Hindlimb muscle (tissue), 1 donor: ENCODE results near the gene NLN. TPM values are rescaled to one million over a fixed set of nuclear protein-coding genes. Genes with fewer than 3 reads are reported as not detected.

Source experiments
- DNase-seq: peaks from one replicate; pipeline ENCODE4 v3.0.0-alpha.2; 2013
- polyA plus RNA-seq: library from polyadenylated mRNA; unstranded; fragments of 120-200 nt; gene quantifications from one replicate; pipeline ENCODE4 v1.2.1, GENCODE V29; 2013; ENCODE audit not compliant: insufficient read length

NLN gene
- polyA plus RNA-seq, 1 donor, result 20.2 TPM

DNA sequence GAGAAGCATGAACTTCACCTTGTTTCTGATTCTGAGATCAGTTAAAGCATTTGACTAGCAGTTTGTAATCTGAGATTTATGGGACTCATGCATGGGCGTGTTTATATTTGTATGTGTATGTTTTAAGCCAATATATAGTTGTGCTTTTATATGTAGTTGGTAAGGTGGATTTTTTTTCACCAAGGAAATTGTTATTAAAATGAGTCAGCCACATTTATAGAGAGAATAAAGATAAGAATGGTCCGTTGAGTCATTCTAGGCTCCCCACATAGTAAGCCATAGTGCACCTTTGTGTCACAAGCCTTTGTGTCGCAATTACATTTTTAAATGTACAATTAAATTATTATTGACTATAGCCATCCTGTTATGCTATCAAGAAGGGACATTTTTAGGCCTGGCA is 89.0 kb downstream of the NLN start:
- no peak for DNase-seq

GRCh38 chr5:65811885-65812284 is 89.9 kb downstream of the NLN start:
- DNase-seq, result no peak

GRCh38 chr5:65812648-65813047 is 90.6 kb downstream of the NLN start:
- no peak for DNase-seq

DNA sequence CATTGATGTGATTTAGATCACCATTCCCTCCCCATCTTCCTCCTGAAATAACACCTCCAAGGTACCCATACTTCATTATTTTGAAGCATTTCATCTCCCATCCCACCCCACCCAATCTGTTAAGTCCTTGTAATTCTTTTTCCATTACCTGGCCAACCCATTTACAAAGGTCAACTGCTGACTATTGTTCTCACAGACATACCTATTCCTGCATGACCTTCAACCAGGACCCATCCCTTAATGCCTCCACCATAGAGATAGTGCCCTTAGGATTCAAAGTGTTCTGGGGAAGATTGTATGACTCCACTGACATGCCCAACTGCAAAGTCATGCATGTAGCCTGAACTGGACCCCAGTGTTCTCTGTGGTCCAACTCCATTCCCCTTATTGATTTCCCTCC is 91.2 kb downstream of the NLN start:
- no peak for DNase-seq

DNA sequence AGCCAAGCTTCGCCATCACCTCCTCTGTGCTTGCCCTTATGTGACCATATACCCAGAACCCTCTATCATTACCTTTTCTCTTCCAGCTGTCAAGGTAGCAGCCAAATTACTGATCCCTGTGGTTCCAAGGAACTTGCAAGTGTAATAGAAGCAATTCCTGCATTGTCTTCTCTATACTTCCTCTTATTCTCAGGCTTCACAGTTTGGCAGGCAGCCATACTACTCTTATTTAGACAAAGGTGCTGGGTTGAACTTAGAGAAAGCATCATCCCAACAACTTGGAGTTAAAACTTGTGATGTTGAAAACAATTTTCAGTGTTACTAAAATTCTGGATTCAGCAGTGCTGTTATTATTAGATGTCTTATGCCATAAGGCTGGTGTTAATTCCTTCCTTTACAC is 93.2 kb downstream of the NLN start:
- DNase-seq, result no peak

DNA sequence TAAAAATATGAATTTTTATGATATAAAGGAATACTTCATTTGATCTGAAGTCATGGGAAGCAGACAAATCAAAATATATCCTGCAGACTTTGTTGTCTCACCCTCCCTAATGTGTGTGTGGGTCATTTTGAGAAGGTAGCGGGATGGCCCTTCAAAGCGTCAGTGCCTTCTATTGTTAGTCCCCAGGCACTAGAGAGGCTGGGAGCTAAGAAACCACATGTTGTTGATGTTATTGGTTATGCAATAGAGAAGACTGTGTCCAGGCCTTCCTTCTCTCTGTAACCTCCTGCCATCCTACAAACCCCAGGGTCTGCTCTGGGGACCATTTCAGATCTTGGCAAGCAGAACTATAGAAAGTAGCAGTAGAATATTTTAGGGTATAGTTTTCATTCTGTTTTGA is 94.7 kb downstream of the NLN start:
- no peak for DNase-seq

DNA sequence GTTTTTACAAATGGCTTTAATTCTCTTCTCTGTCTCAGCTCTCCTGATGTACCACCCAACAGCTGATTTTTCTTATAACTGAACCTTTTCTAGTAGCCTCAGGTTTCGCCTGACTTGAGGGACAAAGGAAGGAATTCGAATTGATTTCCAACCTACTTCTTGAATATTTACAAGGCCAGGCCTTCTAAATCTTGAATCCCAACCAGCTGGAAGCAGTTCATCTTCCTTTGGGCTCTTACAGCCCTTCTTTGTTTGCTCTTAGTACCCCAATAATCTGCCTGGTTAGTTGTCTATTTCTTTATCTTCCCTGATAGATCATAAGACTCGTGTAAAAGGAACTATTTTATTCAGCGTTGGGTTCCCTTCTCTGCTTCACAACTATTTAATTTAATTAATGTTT is 95.9 kb downstream of the NLN start:
- no peak for DNase-seq

DNA sequence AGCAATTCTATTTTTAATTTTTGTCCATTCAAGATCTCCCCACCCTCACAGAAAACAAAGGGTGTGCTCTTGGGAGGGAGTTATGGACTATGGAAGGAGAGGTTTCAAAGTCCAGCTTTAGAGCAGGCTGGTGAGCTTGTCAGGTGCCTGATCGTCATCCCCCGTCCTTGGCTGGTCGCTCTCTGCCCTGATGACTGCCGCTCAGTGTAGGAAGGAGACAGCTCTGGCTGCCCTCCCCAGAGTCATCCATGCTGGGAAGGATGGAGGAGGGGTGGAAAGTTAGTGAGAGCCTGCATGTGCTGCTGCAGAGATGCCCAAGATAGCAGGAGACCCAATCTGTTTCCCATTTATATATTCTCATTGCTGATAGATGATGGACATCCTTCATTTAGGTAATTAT is 96.6 kb downstream of the NLN start:
- DNase-seq, result no peak

- no peak for DNase-seq
These were observed 97.4 kb downstream of the NLN start for GRCh38 chr5:65819215-65819904.

- DNase-seq, result peak; percentile 38
These were observed 97.9 kb downstream of the NLN start for GRCh38 chr5:65819905-65820240.

DNA sequence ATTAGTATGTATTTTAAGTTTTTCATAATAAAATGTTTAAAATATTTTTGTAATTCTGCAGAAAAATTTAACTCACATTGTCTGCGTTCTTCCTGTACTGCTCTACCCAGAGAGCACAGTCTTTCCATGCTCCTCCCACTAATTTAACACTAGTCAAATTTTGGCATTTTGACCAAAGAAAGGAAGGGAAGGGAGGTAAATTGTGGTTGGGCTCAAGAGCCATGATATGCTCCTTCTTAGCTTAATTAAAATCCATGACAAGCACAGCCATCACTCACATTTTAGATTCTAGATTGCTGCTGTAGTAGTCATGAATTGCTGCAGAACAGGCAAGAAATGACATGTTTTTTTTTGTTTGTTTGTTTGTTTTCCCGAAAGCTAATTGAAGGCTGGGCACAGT is 98.4 kb downstream of the NLN start:
- DNase-seq, result no peak

GRCh38 chr5:65821966-65822365 is 100.0 kb downstream of the NLN start:
- no peak for DNase-seq

DNA sequence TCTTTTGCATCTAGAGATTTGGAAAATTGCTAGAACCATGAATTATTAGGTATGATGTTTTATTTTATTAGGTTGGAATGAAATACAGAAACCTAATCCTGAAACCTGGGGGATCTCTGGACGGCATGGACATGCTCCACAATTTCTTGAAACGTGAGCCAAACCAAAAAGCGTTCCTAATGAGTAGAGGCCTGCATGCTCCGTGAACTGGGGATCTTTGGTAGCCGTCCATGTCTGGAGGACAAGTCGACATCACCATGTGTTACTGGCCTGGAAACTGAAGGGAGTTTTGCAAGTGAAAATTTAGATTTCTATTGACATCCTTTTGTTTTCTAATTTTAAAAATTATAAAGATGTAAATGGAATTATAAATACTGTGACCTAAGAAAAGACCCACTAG is 100.7 kb downstream of the NLN start:
- no peak for DNase-seq

DNA sequence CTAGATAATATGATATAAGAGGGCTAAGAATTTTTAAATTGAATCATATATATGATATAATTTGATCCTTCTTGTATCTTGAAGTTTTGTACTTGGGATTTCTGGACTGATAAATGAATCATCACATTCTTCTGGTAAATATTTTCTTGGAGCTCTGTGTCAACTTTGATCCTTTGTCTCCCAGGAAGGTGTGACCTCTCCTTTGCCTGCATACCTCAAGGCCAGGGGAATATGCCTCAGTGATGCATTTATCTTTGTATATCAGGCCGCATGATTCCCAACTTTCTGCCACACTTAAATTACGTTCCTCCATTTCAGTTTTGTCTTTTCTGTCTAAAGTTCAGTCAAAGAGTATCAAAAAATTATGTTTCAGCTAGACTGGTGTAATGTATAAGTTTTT is 101.2 kb downstream of the NLN start:
- DNase-seq, result no peak

- no peak for DNase-seq
These were observed 101.9 kb downstream of the NLN start for GRCh38 chr5:65823845-65824445.

DNA sequence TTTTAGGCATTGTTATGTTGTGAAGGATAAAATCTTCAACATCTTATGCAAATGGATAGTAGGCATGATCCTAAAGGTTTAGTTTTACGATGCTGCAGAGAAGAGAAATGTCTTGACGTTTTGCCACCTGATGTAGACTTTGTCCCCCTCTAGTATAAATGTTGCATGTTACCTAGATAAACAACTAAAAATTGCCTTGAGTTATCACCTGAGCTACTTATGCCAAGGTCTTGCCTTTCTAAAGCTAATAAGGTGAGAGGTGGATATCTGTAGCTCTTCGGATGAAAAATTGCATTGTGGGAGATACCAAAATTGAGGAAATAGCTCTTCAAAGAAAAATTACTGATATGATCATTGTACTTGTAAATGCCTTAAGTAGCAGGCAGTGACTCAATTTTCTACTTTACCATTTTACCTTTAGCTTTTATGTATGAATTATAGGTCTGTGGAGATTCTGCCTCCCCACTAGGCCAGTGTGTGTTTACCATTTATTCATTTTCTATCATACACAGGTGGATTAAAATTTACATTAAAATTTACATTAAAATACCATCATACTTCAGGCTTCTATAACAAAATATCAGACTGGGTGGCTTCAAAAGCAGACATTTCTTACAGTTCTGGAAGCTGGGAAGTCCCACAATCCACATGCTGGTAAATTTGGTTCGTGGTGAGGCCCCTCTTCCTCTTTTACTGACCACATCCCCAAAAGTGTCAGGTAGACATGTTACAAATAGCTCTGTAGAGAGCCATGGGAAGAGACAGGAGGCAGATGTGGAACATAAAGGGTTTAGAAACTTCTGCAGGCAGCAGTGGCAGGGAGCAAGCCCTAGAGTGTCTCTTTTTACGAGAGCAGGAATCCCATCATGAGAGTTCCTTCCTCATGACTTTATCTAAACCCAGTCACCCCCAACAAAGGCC is 103.7 kb downstream of the NLN start:
- no peak for DNase-seq

- DNase-seq, result peak; percentile 41
These were observed 106.3 kb downstream of the NLN start for GRCh38 chr5:65828022-65828896.

DNA sequence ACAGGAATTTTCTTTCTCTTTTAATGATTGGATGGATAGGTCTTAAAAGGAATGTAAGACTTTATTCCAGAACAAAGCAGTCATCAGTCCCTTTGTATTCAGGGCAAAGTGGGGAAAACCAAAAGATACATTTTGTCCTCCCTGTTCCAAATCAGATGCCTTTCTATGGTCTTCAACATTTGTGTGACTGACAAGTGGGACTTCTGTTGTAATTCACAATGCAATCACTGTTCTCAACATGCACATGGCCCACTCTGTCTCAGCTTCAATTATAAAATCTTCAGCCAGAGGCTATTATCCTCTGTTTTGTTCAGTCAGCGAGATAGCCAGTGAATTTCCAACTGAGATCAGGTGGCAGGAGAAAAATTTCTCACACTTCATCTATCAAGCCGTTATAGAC is 108.9 kb downstream of the NLN start:
- no peak for DNase-seq

DNA sequence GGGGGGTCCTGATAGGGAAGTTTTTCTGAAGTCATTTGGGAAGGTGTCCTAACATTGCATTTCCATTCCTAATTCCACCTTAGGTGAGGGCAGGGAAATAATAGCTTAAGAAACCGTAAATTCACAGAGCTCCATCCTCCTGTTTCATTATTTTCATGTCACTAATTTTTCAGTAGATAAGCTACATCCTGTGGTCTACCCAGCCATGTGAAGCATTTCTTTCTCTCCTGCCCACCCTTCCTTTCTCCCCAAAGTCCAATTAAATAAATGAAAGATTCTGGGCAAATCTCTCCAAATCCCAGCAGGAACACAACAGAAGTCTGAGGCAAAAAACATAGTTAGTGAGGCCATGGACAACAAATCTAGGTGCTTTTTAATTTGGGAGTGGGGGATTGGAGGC is 109.3 kb downstream of the NLN start:
- no peak for DNase-seq

- no peak for DNase-seq
These were observed 110.1 kb downstream of the NLN start for GRCh38 chr5:65832152-65832551.

GRCh38 chr5:65832603-65833228 is 110.7 kb downstream of the NLN start:
- no peak for DNase-seq

GRCh38 chr5:65833780-65834179 is 111.8 kb downstream of the NLN start:
- DNase-seq, result no peak
